NCI-H1105 (cell line): ENCODE results near the gene HMX3.
"Not testable (repeated sequence)": the region's sequence is repeated elsewhere in the genome, so short reads cannot be mapped to it uniquely, and the experiment has no call there.

Source experiments
- DNase-seq: peaks from one replicate; lab custom pipeline; 2025; lab: John Stamatoyannopoulos, UW

HMX3 gene

DNA sequence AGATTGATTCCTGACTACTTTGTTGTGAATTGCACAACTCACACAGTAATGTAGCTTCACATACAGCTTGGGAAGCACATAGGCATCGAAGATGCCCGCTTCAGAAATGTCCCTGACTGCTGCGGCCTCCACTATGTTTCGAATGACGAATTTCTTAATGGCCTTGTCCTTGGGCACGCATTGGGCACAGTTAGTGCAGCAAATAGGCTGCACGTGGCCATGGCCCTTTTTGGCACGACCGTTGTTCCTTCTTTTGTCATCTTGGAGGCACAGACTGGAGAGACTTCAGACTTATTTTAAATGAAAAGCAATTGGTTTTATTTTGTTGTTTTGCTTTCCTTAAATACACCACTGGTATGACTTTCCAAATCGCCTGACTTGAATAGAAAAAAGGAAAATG, 35.8 kb downstream of the HMX3 start:
- DNase-seq: not testable (repeated sequence)

DNA sequence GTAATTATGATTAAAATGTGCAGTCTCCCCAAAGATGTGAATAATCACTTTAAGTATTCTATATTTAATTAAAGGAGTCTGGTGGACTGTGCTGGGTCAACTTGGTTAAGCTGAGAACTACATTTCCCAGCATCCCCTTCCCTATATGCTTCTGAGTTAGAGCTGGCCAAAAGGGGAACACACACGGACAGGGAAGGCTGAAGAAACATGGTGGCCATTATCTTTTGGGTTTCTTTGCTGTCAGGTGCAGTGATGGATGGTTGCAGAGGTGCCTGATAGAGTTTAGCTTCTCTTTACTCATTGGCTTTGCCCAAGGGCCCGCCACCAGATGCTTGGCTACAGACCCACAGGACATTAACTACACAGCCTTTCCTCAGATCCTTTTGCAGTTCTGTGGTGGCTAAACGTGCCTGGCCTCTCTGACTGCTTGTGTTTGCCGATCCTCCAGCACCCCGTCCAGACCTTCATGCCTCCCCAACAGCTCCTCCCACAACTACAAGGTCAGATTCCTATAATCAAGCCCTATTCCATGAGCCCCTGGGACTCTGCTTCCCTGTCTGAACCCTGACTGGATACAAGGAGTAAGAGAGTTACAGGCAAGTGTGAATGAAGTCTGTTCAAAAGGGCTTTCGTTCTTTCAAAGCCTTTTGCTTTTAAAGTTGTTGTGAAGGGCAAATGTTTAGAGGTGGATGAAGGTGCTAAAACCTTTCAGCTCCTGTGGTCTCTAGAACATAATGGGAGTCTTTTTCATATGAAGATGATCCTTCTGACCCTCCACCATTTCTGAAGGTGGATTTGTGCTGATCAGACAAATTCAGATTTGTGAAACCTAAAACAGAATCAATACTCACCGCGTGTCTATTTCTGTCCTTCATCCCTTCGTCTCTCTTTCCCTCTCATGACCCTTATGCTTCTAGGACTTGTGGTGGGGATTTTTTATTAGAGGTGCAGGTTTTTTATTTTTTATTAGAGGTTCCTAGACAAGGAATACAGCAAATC, 39.9 kb downstream of the HMX3 start:
- DNase-seq: no peak

DNA sequence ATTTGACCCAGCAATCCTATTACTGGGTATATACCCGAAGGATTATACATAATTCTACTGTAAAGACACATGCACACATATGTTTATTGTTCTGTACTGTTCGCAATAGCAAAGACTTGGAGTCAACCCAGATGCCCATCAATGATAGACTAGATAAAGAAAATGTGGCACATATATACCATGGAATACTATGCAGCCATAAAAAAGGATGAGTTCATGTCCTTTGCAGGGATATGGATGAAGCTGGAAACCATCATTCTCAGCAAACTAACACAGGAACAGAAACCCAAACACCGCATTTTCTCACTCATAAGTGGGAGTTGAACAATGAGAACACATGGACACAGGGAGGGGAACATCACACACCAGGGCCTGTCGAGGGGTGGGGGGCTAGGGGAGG, 42.6 kb downstream of the HMX3 start:
- DNase-seq: not testable (repeated sequence)

DNA sequence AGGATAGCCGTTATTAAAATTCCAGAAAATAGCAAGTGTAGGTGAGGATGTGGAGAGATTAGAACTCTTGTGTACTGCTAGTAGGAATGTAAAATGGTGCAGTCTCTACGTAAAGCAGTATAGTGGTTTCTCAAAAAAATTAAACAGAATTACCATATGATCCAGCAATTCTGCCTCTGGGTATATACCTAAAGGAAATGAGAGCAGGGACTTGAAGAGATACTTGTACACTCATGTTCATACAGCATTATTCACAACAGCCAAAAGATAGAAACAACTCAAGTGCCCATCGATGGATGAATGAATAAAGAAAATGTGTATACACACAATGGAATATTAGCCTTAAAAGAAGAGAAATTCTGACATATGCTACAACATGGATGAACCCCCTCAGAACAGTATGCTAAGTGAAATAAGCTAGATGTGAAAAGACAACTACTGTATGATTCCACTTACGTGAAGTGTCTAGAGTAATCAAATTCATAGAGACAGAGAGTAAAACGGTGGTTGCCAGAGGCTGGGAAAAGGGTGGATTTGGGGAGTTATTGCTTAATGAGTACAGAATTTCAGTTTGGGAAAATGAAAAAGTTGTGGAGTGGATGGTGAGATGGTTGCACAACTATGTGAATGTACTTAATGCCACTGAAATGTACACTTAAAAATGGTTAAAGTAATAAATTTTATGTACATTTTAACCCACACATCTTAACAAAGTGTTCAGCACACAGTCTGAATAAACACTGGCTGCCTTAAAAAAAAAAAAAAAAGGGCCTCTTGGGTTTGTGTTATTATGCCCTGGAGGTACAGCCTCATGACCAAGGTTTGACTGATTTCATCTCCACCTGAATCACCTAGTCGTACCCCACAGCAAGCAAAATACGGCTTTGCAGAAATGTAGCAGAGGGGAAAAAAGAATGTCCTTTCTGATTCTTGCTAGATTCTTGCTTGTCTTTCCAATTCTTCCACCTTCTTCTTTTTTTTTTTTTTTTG, 44.6 kb downstream of the HMX3 start:
- DNase-seq: no peak

DNA sequence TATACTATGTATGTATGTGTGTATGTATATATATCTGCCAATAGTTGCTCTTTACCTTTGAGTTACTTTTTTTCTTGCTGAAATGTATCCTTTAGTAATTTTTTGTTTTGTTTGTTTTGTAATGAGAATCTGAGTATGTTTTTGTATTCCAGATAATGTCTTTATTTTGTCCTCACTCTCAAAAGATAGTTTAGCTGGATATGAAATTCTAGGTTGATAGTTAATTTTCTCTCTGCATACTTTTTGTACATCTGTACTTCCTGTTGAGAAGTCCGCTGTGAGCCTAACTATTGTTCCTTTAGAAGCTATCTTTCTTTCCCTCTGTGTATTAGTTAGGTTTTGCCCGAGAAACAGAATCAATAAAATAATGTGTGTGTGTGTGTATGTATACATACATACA, 48.0 kb downstream of the HMX3 start:
- no peak for DNase-seq

DNA sequence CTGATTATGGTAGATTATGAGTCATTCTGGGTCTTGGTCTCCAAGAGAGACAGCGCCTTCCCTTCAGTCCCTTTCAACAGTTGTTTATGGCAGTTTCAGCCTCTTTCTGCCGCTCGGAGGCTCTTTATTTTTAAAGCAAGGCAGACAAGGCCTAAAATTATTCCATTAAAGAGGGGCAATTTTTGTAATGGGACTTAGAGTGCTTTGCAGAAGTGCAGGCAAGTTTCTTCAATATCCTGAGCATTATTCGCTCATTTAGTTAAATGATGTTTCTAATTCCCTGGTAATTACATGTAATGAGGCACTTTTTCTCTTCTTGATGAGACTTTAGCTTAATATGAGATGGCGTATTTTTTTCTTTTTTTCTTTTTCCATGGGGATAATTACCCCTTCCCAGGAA, 52.0 kb downstream of the HMX3 start:
- DNase-seq: peak; percentile 75
